PC-3 (cell line): Measurements from ENCODE around the gene TSPAN32.

Experiments
- EZH2 ChIP-seq: fragments of 300-600 bp; sonication (generic); IDR thresholded peaks from one replicate; pipeline ENCODE4 v1.6.1; 2017; ENCODE audit warnings: antibody characterized with exemption, mild to moderate bottlenecking, low read length; ENCODE audit not compliant: unreplicated experiment
- TF ChIP-seq, protein P1 (sequence below): fragments of 300-600 bp; sonication (generic); conservative IDR thresholded peaks from 2 replicates; pipeline ENCODE4 v1.5.1; 2017; ENCODE audit warnings: antibody characterized with exemption, low read depth, mild to moderate bottlenecking, low read length

DNA sequence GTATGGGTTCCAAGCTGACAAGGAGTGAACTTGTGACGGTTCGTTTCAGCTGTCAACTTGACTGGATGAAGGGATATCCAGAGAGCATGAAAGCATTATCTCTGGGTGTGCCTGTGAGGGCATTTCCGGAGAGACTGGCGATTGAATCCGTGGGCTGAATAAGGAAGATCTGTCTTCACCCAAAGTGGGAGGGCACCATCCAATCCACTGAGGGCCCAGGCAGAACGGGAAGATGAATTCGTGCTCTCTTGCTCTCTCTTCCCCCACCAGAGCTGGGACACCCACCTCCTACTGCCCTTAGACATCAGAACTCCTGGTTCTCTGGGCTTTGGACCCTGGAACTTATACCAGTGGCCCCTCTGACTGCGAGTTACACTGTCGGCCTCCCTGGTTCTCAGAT is 59.8 kb downstream of the TSPAN32 start:
- TF ChIP-seq, protein P1, sequence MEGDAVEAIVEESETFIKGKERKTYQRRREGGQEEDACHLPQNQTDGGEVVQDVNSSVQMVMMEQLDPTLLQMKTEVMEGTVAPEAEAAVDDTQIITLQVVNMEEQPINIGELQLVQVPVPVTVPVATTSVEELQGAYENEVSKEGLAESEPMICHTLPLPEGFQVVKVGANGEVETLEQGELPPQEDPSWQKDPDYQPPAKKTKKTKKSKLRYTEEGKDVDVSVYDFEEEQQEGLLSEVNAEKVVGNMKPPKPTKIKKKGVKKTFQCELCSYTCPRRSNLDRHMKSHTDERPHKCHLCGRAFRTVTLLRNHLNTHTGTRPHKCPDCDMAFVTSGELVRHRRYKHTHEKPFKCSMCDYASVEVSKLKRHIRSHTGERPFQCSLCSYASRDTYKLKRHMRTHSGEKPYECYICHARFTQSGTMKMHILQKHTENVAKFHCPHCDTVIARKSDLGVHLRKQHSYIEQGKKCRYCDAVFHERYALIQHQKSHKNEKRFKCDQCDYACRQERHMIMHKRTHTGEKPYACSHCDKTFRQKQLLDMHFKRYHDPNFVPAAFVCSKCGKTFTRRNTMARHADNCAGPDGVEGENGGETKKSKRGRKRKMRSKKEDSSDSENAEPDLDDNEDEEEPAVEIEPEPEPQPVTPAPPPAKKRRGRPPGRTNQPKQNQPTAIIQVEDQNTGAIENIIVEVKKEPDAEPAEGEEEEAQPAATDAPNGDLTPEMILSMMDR = no peak
- TF ChIP-seq EZH2 = no peak
